IPS DF 6.9 (cell line): ENCODE measurements around the gene ZNF345.

Experiments
- DNase-seq: peaks from one replicate; pipeline ENCODE4 v3.0.0-alpha.2; 2013; ENCODE audit warnings: low read depth, low spot score
- H3K27ac ChIP-seq: one replicate; pipeline ENCODE4 v1.5.1; 2013; ENCODE audit warnings: low read length, control low read depth
- H3K27me3 ChIP-seq: 2 replicates; pipeline ENCODE4 v1.6.1; 2013; ENCODE audit warnings: mild to moderate bottlenecking, low read length; ENCODE audit not compliant: control insufficient read depth, insufficient read depth
- H3K36me3 ChIP-seq: 2 replicates; pipeline ENCODE4 v1.6.1; 2013; ENCODE audit warnings: low read length; ENCODE audit not compliant: control insufficient read depth, insufficient read depth
- H3K4me1 ChIP-seq: 2 replicates; pipeline ENCODE4 v1.6.1; 2013; ENCODE audit warnings: low read length; ENCODE audit not compliant: control insufficient read depth, insufficient read depth
- H3K4me3 ChIP-seq: 2 replicates; pipeline ENCODE4 v1.5.1; 2013; ENCODE audit warnings: mild to moderate bottlenecking, low read length
- H3K9me3 ChIP-seq: 2 replicates; pipeline ENCODE4 v1.6.1; 2013; ENCODE audit warnings: low read length, inconsistent platforms; ENCODE audit not compliant: control insufficient read depth, insufficient read depth
- WGBS: extraction: QIAGEN DNeasy Blood & Tissue Kit; methylation state at CpG from one replicate; pipeline ENCODE4 v1.1.7; 2013; ENCODE audit warnings: mixed read lengths, missing lambda C conversion rate; ENCODE audit not compliant: insufficient read length, insufficient coverage; 5-methylcytosine and 5-hydroxymethylcytosine counted together

ZNF345 gene

DNA sequence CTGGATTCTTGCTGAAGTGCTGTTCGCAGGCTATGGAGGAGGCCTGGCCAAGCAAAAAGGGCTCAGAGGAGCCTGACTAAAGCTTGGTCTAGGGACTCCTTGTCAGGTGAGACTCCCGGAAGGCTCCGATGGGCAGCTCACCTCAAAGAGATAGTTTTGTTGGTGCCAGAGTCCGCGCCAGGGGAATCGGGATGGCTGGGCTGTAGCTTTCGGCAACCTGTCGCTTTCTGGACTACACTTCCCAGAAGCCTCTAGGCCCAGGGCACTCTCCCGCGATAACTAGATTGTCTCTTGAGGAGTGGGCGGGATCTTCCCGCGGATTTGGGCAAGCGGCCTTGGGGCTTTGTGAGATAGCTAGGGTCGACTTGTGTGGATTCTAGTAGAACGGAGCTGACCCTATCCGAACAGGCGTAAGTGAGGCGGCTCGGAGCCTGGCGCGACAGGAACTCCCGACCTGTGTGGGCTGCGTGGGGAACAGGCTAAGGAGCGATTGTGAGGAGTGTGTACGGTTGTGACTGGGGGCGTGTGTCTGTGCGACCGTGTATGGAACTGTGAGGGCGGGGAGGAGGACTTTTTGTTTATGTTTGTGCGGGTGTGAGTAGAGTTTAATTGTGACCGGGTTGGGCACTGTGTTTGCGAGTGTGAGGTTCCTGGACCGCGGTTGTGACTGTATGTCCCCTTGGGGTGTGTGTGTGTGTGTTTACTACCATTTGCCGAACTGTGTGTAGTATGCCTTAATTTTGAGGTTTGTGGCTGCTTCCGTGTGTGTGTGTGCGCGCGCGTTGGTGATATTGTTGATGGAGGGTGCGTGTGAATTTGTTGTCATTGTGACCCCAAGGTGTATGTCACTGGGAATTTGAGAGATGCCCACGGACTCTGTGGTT, at the start of gene ZNF345:
TSS of gene ZNF345 (plus strand) at position 318 of the 884 bp plus-strand sequence. CDS start 25,955 bp downstream, outside the sequence.
- DNase-seq: peak; percentile 91
- WGBS: no CpG with 5 or more reads among the region's 43 CpGs
- Histone ChIP-seq H3K27ac (no peak within 1 kb of the TSS), H3K27me3 (no peaks in the 10 kb centered on the region), H3K4me1 (no peaks in the 10 kb centered on the region), H3K4me3 (peak within 1 kb of the TSS; percentile 93), H3K9me3 (no peaks in the 10 kb centered on the region), H3K36me3 (no peaks in the 10 kb centered on the region)

- Histone ChIP-seq H3K4me3 (no peak overlapping the region), H3K9me3 (no peaks in the 10 kb centered on the region), H3K27me3 (no peaks in the 10 kb centered on the region), H3K36me3 (no peaks in the 10 kb centered on the region), H3K4me1 (no peaks in the 10 kb centered on the region), H3K27ac (no peak overlapping the region)
- WGBS: no CpG with 5 or more reads among the region's 1 CpG
- no peak for DNase-seq
These were observed 45.3 kb upstream of the ZNF345 start for GRCh38 chr19:36805364-36805763.

DNA sequence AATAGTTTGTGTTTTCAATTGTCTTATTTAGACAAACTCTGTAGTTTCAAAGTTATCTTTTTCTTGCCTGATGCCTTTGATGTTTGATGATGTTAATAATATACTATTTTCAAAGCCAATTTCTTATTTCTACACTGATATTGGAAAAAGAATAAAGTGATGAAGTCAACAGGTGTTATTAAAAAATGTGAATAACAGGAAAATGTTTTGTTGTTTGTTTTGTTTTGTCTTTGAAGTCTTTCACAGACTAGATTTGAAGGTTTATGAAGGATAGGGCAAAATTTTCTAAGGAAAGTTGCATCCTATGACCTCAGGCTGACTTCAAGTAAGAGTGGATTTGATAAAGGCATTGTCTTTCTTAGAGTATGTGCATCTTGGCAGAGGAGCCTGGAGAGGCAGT, 43.6 kb upstream of the ZNF345 start:
- Histone ChIP-seq H3K4me1 (no peaks in the 10 kb centered on the region), H3K27ac (no peak overlapping the region), H3K4me3 (no peak overlapping the region), H3K27me3 (no peaks in the 10 kb centered on the region), H3K36me3 (no peaks in the 10 kb centered on the region), H3K9me3 (no peaks in the 10 kb centered on the region)
- DNase-seq: no peak

GRCh38 chr19:36819130-36819630, 31.5 kb upstream of the ZNF345 start:
- no peak overlapping the region for H3K27ac ChIP-seq
- no peaks in the 10 kb centered on the region for H3K27me3 ChIP-seq
- peaks cover 5% of the 10 kb centered on the region for H3K9me3 ChIP-seq
- DNase-seq: no peak
- no peak overlapping the region for H3K4me3 ChIP-seq
- no peaks in the 10 kb centered on the region for H3K4me1 ChIP-seq
- no CpG with 5 or more reads among the region's 7 CpGs for WGBS
- peaks cover 3% of the 10 kb centered on the region; the same call in 1 of the 2 replicates for H3K36me3 ChIP-seq

GRCh38 chr19:36821758-36822157, 28.9 kb upstream of the ZNF345 start:
- Histone ChIP-seq H3K9me3 (peaks cover 5% of the 10 kb centered on the region), H3K36me3 (peaks cover 3% of the 10 kb centered on the region; the same call in 1 of the 2 replicates)

GRCh38 chr19:36833430-36833829, 17.2 kb upstream of the ZNF345 start:
- Histone ChIP-seq H3K9me3 (no peaks in the 10 kb centered on the region), H3K27ac (no peak overlapping the region), H3K27me3 (no peaks in the 10 kb centered on the region), H3K4me1 (peaks cover 1% of the 10 kb centered on the region; the same call in 1 of the 2 replicates), H3K4me3 (no peak overlapping the region), H3K36me3 (no peaks in the 10 kb centered on the region)
- no CpG with 5 or more reads among the region's 2 CpGs for WGBS
- DNase-seq: no peak

More at GRCh38 chr19:36821758-36822157, 28.9 kb upstream of the ZNF345 start:
- H3K4me1 ChIP-seq: no peaks in the 10 kb centered on the region
- no CpG with 5 or more reads among the region's 5 CpGs for WGBS
- DNase-seq: no peak
- no peaks in the 10 kb centered on the region for H3K27me3 ChIP-seq
- H3K27ac ChIP-seq: no peak overlapping the region
- no peak overlapping the region for H3K4me3 ChIP-seq

GRCh38 chr19:36837176-36837905, 13.3 kb upstream of the ZNF345 start:
- 100% methylated on average over 1 of the region's 8 CpGs for WGBS
- no peak overlapping the region for H3K27ac ChIP-seq
- no peak for DNase-seq
- H3K36me3 ChIP-seq: no peaks in the 10 kb centered on the region
- no peaks in the 10 kb centered on the region for H3K9me3 ChIP-seq
- peaks cover 3% of the 10 kb centered on the region; the same call in 1 of the 2 replicates for H3K4me1 ChIP-seq
- H3K27me3 ChIP-seq: no peaks in the 10 kb centered on the region
- H3K4me3 ChIP-seq: peak overlapping the region; percentile 82; the same call in 1 of the 2 replicates

- H3K36me3 ChIP-seq: no peaks in the 10 kb centered on the region; the same call in 1 of the 2 replicates
- peak; percentile 76 for DNase-seq
- no CpG with 5 or more reads among the region's 56 CpGs for WGBS
- no peaks in the 10 kb centered on the region for H3K27me3 ChIP-seq
- H3K4me3 ChIP-seq: peak within 1 kb of the TSS; percentile 82
- peaks cover 3% of the 10 kb centered on the region; the same call in 1 of the 2 replicates for H3K4me1 ChIP-seq
- H3K27ac ChIP-seq: no peak within 1 kb of the TSS
- H3K9me3 ChIP-seq: no peaks in the 10 kb centered on the region
These were observed 12.5 kb upstream of the ZNF345 start, which contains the start of gene ZNF790 for GRCh38 chr19:36837906-36838783. Gene ZNF790 (minus strand): TSS chr19:36838387. CDS start chr19:36825619, 12,768 bp downstream.

DNA sequence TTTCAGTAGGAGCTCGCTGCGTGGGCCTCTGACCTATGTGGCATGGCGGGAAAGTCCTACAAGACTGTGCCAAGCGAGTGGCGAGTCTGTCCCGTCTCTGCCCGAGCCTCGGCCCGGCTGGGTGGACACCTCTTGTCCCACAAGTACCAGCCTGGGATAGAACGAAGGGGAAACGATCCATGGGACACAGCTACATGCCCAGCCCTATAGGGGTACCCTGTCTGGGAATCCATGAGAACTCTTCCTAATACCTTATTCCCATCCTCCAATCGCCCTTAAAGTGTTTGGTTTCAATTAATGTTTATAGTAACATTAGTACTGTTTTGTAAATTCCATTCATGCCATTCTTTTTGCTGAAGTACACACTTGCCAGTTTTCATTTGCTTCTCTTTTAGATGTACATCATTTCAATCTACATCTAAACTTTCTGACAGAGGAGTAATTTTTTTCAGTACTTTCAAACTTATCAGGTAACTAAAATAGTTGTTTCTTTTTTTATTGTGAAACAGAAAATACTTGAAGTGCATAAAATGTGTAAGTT, 11.8 kb upstream of the ZNF345 start:
- Histone ChIP-seq H3K4me1 (peaks cover 3% of the 10 kb centered on the region; the same call in 1 of the 2 replicates), H3K4me3 (peak overlapping the region; percentile 82; the same call in 1 of the 2 replicates), H3K27me3 (no peaks in the 10 kb centered on the region), H3K36me3 (no peaks in the 10 kb centered on the region; the same call in 1 of the 2 replicates), H3K27ac (no peak overlapping the region), H3K9me3 (no peaks in the 10 kb centered on the region)
- no CpG with 5 or more reads among the region's 12 CpGs for WGBS
- DNase-seq: no peak
